Measurements from ENCODE around the gene ITGA11. TPM values are rescaled to one million over a fixed set of nuclear protein-coding genes. Genes with fewer than 3 reads are reported as not detected.

The ITGA11 gene
- total RNA-seq, 1 donor from 2014 or later = 0.51 TPM

GRCh38 chr15:68421115-68421551 is 10.8 kb downstream of the ITGA11 start:
- DNase-seq (ENCODE audit: low read depth, low spot score) = no peak
- Mint-ChIP-seq H3K4me3 (no peak overlapping the region), H3K4me1 (peaks cover 56% of the 10 kb centered on the region)

GRCh38 chr15:68420186-68420684 is 11.7 kb downstream of the ITGA11 start:
- TF ChIP-seq, protein P1, sequence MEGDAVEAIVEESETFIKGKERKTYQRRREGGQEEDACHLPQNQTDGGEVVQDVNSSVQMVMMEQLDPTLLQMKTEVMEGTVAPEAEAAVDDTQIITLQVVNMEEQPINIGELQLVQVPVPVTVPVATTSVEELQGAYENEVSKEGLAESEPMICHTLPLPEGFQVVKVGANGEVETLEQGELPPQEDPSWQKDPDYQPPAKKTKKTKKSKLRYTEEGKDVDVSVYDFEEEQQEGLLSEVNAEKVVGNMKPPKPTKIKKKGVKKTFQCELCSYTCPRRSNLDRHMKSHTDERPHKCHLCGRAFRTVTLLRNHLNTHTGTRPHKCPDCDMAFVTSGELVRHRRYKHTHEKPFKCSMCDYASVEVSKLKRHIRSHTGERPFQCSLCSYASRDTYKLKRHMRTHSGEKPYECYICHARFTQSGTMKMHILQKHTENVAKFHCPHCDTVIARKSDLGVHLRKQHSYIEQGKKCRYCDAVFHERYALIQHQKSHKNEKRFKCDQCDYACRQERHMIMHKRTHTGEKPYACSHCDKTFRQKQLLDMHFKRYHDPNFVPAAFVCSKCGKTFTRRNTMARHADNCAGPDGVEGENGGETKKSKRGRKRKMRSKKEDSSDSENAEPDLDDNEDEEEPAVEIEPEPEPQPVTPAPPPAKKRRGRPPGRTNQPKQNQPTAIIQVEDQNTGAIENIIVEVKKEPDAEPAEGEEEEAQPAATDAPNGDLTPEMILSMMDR (conservative IDR thresholded peaks at IDR 0.05) = no peak
- no peaks in the 10 kb centered on the region for H3K9me3 Mint-ChIP-seq

More at GRCh38 chr15:68421115-68421551, 10.8 kb downstream of the ITGA11 start:
- H3K27me3 Mint-ChIP-seq (ENCODE audit: low read depth) = peaks cover 7% of the 10 kb centered on the region
- H3K27ac Mint-ChIP-seq (ENCODE audit: unreplicated experiment) = peak overlapping the region; percentile 73
- no peaks in the 10 kb centered on the region for H3K9me3 Mint-ChIP-seq
- TF ChIP-seq, protein P1 (conservative IDR thresholded peaks at IDR 0.05) = no peak
- no peaks in the 10 kb centered on the region for H3K36me3 Mint-ChIP-seq (ENCODE audit: low read depth)

DNA sequence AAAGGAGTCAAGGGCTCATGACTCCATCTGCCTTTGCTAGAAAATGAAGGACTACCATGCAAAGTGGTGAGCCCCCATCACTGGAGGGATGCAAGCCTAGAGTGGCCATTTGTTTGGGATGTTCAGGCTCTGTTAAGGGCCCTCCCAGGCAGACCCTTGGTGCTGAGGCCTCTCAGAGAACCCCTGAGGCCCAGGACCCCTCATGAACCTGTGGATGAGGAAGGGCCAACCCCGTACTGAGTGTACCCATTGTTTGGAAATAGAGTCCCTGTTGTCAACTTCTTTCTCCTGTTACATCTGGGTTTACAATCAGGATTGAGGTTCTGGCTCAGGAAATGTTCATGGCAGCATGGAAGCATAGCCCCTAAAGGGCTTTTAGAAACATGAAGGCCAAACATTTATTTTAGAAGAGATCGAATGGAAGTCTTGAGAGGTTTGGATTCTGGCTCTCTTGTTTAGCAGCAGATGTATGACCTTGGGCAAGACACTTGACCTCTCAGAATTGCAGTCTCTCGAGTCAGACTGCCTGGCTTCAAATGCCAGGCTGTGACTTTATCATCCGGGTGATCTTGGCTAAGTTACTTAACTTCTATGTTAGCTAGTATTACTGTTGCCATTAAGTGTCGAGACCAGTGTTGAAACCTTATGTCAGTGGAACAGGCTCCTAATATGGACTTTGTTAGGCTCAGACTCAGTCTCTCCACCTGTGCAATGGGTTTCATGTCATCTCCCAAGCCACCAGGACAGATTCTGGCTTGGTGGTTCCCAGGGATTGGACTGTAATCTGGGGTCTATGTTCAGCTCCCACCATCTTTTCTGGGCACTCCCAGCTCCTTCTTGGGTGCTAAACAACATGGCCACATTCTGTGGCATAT is 12.4 kb downstream of the ITGA11 start:
- H3K27me3 Mint-ChIP-seq (ENCODE audit: low read depth) = peaks cover under 1% of the 10 kb centered on the region
- no peaks in the 10 kb centered on the region for H3K9me3 Mint-ChIP-seq
- H3K27ac Mint-ChIP-seq (ENCODE audit: unreplicated experiment) = peak overlapping the region; percentile 5
- no peaks in the 10 kb centered on the region for H3K36me3 Mint-ChIP-seq (ENCODE audit: low read depth)
- no peak overlapping the region for H3K4me3 Mint-ChIP-seq
- TF ChIP-seq, protein P1 (conservative IDR thresholded peaks at IDR 0.05) = no peak
- DNase-seq (ENCODE audit: low read depth, low spot score) = no peak
- H3K4me1 Mint-ChIP-seq = peaks cover 56% of the 10 kb centered on the region

More at GRCh38 chr15:68420186-68420684, 11.7 kb downstream of the ITGA11 start:
- Mint-ChIP-seq H3K27ac (ENCODE audit: unreplicated experiment) (peak overlapping the region; percentile 5), H3K4me3 (no peak overlapping the region), H3K27me3 (ENCODE audit: low read depth) (peaks cover 5% of the 10 kb centered on the region), H3K4me1 (peaks cover 56% of the 10 kb centered on the region), H3K36me3 (ENCODE audit: low read depth) (no peaks in the 10 kb centered on the region)
- DNase-seq (ENCODE audit: low read depth, low spot score) = no peak

DNA sequence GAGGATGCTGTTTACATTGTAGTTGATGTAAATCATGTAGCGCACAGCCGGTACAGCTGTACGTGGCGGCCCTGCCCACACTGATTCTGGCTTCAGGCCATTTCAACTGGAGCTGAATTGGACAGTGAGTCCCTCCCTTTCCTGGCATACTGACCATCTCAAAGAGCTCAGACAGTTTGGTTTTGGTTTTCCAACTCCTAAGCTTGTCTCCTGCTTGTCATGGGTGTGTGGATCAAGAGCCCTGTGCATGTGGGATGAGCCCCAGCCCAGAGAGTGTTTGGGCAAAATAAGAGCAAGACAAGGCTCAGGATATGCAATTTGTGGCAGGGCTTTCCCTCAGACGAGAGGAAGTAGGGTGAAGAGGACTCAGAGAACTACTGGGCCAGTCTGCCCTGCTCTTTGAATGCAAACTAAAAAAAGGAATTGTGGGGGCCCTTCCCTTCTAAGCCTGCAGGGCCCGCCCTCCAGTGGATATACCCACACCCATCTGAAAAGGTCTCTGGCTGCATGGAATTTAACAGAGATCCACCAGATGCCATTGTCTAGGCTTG is 13.3 kb downstream of the ITGA11 start:
- Mint-ChIP-seq H3K36me3 (ENCODE audit: low read depth) (no peaks in the 10 kb centered on the region), H3K4me1 (peaks cover 56% of the 10 kb centered on the region), H3K27me3 (ENCODE audit: low read depth) (no peaks in the 10 kb centered on the region), H3K9me3 (no peaks in the 10 kb centered on the region), H3K4me3 (no peak overlapping the region), H3K27ac (ENCODE audit: unreplicated experiment) (no peak overlapping the region)
- no peak for DNase-seq (ENCODE audit: low read depth, low spot score)
- TF ChIP-seq, protein P1 (conservative IDR thresholded peaks at IDR 0.05) = no peak

DNA sequence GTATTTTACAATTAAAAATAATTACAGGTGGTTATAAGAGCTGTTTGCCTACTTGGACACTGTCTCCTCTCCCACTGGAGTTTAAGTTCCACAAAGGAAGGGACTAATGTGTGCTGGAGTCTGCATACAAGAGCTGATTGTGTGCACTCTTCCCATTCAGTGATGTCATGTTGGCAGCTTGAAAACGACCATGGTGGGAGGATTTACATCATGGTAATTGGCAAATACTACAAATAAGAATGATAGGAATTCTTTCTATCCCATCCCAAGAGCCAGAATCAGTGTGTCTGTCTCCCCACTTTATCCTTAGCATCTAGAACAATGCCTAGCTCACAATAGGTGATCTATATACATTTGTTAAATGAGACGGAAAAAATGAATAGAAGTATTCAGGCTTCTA is 14.1 kb downstream of the ITGA11 start:
- H3K36me3 Mint-ChIP-seq (ENCODE audit: low read depth) = no peaks in the 10 kb centered on the region
- H3K27me3 Mint-ChIP-seq (ENCODE audit: low read depth) = no peaks in the 10 kb centered on the region
- peaks cover 56% of the 10 kb centered on the region for H3K4me1 Mint-ChIP-seq
- H3K9me3 Mint-ChIP-seq = no peaks in the 10 kb centered on the region
- peak overlapping the region; percentile 15 for H3K27ac Mint-ChIP-seq (ENCODE audit: unreplicated experiment)
- TF ChIP-seq, protein P1 (conservative IDR thresholded peaks at IDR 0.05) = no peak
- no peak overlapping the region for H3K4me3 Mint-ChIP-seq
- no peak for DNase-seq (ENCODE audit: low read depth, low spot score)
